HFF-Myc (cell line): ENCODE measurements around the gene IL17B.

ENCODE experiments used
- DNase-seq: peaks from one replicate; pipeline ENCODE4 v3.0.0-alpha.2; 2011; ENCODE audit warnings: low read depth; ENCODE audit errors: extremely low read depth
- H3K4me3 ChIP-seq: replicated peaks from 2 replicates; pipeline ENCODE4 v1.5.1; 2011; ENCODE audit warnings: low read depth, mild to moderate bottlenecking, control low read depth, low read length
- TF ChIP-seq, protein P1 (sequence below): IDR thresholded peaks from 2 replicates; pipeline ENCODE4 v1.5.1; 2012; ENCODE audit warnings: mild to moderate bottlenecking, low read depth, low read length, control low read depth; ENCODE audit errors: missing control alignments

The IL17B gene

GRCh38 chr5:149348518-149348917 lies 30.6 kb downstream of the IL17B start:
- TF ChIP-seq, protein P1, sequence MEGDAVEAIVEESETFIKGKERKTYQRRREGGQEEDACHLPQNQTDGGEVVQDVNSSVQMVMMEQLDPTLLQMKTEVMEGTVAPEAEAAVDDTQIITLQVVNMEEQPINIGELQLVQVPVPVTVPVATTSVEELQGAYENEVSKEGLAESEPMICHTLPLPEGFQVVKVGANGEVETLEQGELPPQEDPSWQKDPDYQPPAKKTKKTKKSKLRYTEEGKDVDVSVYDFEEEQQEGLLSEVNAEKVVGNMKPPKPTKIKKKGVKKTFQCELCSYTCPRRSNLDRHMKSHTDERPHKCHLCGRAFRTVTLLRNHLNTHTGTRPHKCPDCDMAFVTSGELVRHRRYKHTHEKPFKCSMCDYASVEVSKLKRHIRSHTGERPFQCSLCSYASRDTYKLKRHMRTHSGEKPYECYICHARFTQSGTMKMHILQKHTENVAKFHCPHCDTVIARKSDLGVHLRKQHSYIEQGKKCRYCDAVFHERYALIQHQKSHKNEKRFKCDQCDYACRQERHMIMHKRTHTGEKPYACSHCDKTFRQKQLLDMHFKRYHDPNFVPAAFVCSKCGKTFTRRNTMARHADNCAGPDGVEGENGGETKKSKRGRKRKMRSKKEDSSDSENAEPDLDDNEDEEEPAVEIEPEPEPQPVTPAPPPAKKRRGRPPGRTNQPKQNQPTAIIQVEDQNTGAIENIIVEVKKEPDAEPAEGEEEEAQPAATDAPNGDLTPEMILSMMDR = no peak
- H3K4me3 ChIP-seq = no peak overlapping the region
- DNase-seq = no peak

DNA sequence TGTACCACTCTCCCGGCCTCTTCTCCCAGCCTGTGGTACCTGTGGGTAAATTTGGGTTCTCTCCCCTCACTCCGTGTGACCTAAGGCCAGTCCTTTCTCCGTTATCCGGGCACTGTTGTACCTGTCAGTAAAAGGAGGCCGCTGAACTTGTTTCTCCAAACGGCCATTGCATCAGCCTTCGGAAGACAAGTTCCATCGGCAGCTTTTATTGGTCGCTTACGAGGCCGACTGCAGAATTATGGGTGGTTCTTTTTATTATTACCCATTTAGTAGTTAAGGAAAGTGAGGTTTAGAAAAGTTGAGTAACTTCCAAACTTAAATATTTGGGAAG lies 33.2 kb downstream of the IL17B start:
- peak overlapping the region; percentile 99 for H3K4me3 ChIP-seq
- no peak for DNase-seq
- TF ChIP-seq, protein P1 = no peak

- DNase-seq = peak; percentile 95
- TF ChIP-seq, protein P1 = no peak
- H3K4me3 ChIP-seq = peak within 1 kb of the TSS; percentile 99
These were observed 33.8 kb downstream of the IL17B start, which contains the start of gene GRPEL2 for GRCh38 chr5:149345147-149345891. Gene GRPEL2 (plus strand): TSS chr5:149345499. CDS start chr5:149345540, 41 bp downstream.

- TF ChIP-seq, protein P1 = no peak
- H3K4me3 ChIP-seq = peak overlapping the region; percentile 99
- no peak for DNase-seq
These were observed 34.9 kb downstream of the IL17B start for GRCh38 chr5:149344151-149344550.

DNA sequence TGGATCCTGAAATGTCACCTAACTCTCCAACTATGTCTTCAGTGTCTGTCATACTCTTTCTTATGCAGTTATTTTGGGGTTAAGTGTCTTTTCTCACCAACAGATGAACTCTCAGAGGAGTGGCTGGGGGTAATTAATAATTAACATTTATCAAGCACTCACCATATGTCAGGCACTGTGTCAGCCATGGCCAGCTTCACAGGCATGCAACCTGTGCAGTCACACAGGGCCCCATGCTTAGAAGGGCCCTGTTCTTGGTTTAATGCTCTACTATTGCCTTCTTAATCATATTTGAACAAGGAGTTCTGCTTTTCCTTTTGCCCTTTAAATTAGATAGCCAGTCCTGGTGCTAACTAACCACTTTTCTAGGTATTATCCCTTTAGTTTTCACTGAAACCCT lies 37.2 kb downstream of the IL17B start:
- H3K4me3 ChIP-seq = no peak overlapping the region
- DNase-seq = no peak
- TF ChIP-seq, protein P1 = no peak

DNA sequence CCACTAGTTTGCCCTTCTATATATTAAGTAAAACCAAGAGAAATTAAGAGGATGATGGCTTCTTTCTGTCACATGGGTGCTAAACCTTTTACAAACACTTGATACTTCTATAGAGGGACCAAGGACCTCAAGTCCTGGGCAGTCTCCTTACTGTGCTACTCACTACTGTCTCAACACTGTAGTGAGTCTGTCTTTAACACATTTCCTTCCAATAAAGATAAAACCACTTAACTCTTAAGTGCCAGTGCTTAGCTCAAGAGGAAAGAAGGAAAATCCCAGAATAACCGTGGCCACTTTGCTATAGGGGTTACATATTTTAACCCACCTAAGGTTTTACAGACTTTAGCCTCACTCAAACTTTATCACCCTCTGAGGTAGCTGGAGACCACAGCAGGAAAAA lies 38.2 kb downstream of the IL17B start:
- TF ChIP-seq, protein P1 = no peak
- no peak overlapping the region for H3K4me3 ChIP-seq
- DNase-seq = no peak

DNA sequence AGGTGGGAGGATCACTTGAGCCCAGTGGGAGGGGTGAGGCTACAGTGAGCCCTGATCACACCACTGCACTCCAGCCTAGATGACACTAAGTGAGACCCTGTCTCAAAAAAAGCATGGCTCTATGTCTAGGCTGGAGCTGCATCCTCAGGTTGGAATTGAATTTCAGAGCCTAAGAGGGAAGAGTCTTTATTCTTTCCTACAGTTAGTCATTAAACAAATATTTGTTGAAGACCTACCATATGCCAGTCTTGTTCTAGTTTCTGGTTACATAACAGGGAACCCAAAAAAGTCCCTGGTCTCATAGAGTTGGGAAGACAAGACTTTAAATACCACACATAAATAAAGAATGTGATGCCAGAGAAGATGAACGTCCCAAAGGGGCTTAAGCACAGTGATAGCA lies 40.7 kb downstream of the IL17B start:
- no peak overlapping the region for H3K4me3 ChIP-seq
- DNase-seq = no peak
- TF ChIP-seq, protein P1 = no peak
